OCI-LY3 (cell line): Measurements from ENCODE around the gene DUSP1.

Experiments
- H2AFZ ChIP-seq: fragments of 200-600, 300-600 bp; shearing (Covaris generic); 2 replicates; pipeline ENCODE4 v1.6.0; 2014; ENCODE audit warnings: antibody characterized with exemption, low read depth, low read length
- H3K27ac ChIP-seq: fragments of 200-600, 300-600 bp; sonication (generic); 2 replicates; pipeline ENCODE4 v1.5.1; 2014; ENCODE audit warnings: mild to moderate bottlenecking, low read length, moderate library complexity, mixed read lengths
- H3K27me3 ChIP-seq: fragments of 200-600, 300-600 bp; sonication (generic); 2 replicates; pipeline ENCODE4 v1.6.1; 2014; ENCODE audit warnings: low read depth, low read length, mixed read lengths
- H3K36me3 ChIP-seq: fragments of 200-600, 300-600 bp; sonication (generic); replicated peaks from 2 replicates; pipeline ENCODE3; 2014; ENCODE audit warnings: low read depth, low read length, mixed read lengths
- H3K4me1 ChIP-seq: fragments of 300-600, 200-600 bp; sonication (generic); 2 replicates; pipeline ENCODE4 v1.6.1; 2014; ENCODE audit warnings: low read length, mixed read lengths
- H3K4me2 ChIP-seq: fragments of 200-600, 300-600 bp; sonication (generic); 2 replicates; pipeline ENCODE4 v1.6.1; 2014; ENCODE audit warnings: low read length, mixed read lengths
- H3K4me3 ChIP-seq: fragments of 300-600, 200-600 bp; sonication (generic); 2 replicates; pipeline ENCODE4 v1.5.1; 2014; ENCODE audit warnings: antibody characterized with exemption, mild to moderate bottlenecking, low read length, moderate library complexity
- H3K79me2 ChIP-seq: fragments of 300-600, 200-600 bp; shearing (Covaris generic); 2 replicates; pipeline ENCODE4 v1.6.1; 2014; ENCODE audit warnings: mild to moderate bottlenecking, low read length, mixed read lengths
- H3K9ac ChIP-seq: fragments of 300-600, 200-600 bp; shearing (Covaris generic); 2 replicates; pipeline ENCODE4 v1.6.0; 2014; ENCODE audit warnings: mild to moderate bottlenecking, low read length, moderate library complexity
- H3K9me3 ChIP-seq: fragments of 200-600, 300-600 bp; shearing (Covaris generic); 2 replicates; pipeline ENCODE4 v1.6.1; 2014; ENCODE audit warnings: low read length, mixed read lengths; ENCODE audit not compliant: insufficient read depth
- H4K20me1 ChIP-seq: fragments of 200-600, 300-600 bp; sonication (generic); 2 replicates; pipeline ENCODE4 v1.6.1; 2016; ENCODE audit warnings: low read length, mixed read lengths; ENCODE audit not compliant: insufficient read depth
- EZH2phosphoT487 ChIP-seq: fragments of 200-600 bp; shearing (Covaris generic); IDR thresholded peaks from 2 replicates; pipeline ENCODE4 v1.6.1; 2018; ENCODE audit warnings: antibody characterized with exemption, mixed run types, low read depth
- TF ChIP-seq, protein P1 (sequence below): fragments of 200-600, 300-600 bp; sonication (generic); IDR thresholded peaks from 2 replicates; pipeline ENCODE4 v1.5.1; 2014; ENCODE audit warnings: antibody characterized with exemption, low read length, low read depth

DUSP1 gene

GRCh38 chr5:172805018-172805683 lies 34.2 kb upstream of the DUSP1 start:
- H3K36me3 ChIP-seq = no peaks in the 10 kb centered on the region
- H3K27me3 ChIP-seq = no peaks in the 10 kb centered on the region
- no peak overlapping the region for H2AFZ ChIP-seq
- peaks cover 14% of the 10 kb centered on the region for H3K4me1 ChIP-seq
- no peak overlapping the region for H3K27ac ChIP-seq
- H3K9me3 ChIP-seq = no peaks in the 10 kb centered on the region
- TF ChIP-seq, protein P1, sequence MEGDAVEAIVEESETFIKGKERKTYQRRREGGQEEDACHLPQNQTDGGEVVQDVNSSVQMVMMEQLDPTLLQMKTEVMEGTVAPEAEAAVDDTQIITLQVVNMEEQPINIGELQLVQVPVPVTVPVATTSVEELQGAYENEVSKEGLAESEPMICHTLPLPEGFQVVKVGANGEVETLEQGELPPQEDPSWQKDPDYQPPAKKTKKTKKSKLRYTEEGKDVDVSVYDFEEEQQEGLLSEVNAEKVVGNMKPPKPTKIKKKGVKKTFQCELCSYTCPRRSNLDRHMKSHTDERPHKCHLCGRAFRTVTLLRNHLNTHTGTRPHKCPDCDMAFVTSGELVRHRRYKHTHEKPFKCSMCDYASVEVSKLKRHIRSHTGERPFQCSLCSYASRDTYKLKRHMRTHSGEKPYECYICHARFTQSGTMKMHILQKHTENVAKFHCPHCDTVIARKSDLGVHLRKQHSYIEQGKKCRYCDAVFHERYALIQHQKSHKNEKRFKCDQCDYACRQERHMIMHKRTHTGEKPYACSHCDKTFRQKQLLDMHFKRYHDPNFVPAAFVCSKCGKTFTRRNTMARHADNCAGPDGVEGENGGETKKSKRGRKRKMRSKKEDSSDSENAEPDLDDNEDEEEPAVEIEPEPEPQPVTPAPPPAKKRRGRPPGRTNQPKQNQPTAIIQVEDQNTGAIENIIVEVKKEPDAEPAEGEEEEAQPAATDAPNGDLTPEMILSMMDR = no peak
- no peak for TF ChIP-seq EZH2phosphoT487
- H4K20me1 ChIP-seq = no peaks in the 10 kb centered on the region
- H3K9ac ChIP-seq = no peak overlapping the region
- no peak overlapping the region for H3K4me3 ChIP-seq
- H3K79me2 ChIP-seq = no peaks in the 10 kb centered on the region
- no peak overlapping the region for H3K4me2 ChIP-seq

DNA sequence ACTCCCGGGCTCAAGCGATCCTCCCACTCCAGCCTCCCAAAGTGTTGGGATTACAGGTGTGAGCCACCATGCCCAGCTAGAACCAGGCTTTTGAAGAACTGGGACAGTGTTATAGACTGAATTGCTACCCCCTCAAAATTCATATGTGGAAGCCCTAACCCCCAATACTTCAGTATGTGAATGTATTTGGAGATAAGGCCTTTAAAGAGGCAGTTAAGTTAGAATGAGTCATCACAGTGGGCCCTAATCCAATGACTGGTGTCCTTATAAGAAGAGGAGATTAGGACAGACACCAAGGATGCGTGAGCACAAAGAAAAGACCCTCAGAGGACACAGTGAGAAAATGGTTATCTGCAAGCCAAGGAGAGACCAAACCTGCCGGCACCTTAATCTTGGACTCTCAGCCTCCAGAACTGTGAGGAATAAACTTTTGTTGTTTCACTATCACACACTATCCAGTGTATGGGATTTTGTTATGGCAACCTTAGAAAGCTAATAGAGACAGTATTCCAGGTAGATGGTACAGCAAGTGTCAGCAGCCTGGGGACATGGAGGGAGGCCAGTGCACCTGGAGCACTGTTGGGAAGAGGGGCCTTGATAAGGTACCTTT lies 31.7 kb upstream of the DUSP1 start:
- Histone ChIP-seq H3K4me2 (no peak overlapping the region), H3K36me3 (no peaks in the 10 kb centered on the region), H3K9ac (no peak overlapping the region), H3K79me2 (no peaks in the 10 kb centered on the region), H3K4me1 (peaks cover 22% of the 10 kb centered on the region), H2AFZ (no peak overlapping the region), H4K20me1 (no peaks in the 10 kb centered on the region), H3K9me3 (no peaks in the 10 kb centered on the region), H3K27ac (no peak overlapping the region), H3K27me3 (no peaks in the 10 kb centered on the region), H3K4me3 (no peak overlapping the region)
- TF ChIP-seq EZH2phosphoT487 = no peak
- TF ChIP-seq, protein P1 = no peak

DNA sequence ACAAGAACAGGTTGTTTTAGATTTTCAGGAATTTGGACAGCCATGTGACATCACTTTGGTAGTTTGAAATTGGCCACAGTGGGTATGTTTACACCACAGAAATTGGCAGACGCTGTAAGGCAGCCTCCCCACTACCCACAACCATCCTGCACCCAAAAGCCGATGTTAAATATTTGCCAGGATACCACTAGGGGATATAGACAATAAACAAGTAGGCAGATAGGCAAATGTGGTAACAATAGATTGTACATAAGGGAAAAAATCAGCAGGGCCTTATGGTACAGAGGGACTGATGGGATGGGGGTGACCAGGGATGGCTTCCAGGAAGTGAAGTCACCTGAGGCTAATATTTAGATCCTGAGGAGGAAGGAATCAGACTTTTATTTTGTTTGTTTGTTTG lies 31.1 kb upstream of the DUSP1 start:
- Histone ChIP-seq H3K4me1 (peaks cover 23% of the 10 kb centered on the region), H3K27ac (no peak overlapping the region), H3K27me3 (no peaks in the 10 kb centered on the region), H3K79me2 (no peaks in the 10 kb centered on the region), H3K4me2 (no peak overlapping the region), H3K36me3 (no peaks in the 10 kb centered on the region), H3K9ac (no peak overlapping the region), H3K4me3 (no peak overlapping the region), H3K9me3 (no peaks in the 10 kb centered on the region), H4K20me1 (no peaks in the 10 kb centered on the region), H2AFZ (no peak overlapping the region)
- TF ChIP-seq EZH2phosphoT487 = no peak
- TF ChIP-seq, protein P1 = no peak

- Histone ChIP-seq H4K20me1 (no peaks in the 10 kb centered on the region), H3K4me3 (no peak overlapping the region), H3K9ac (no peak overlapping the region), H3K36me3 (no peaks in the 10 kb centered on the region), H3K27ac (no peak overlapping the region), H3K79me2 (no peaks in the 10 kb centered on the region), H3K4me2 (no peak overlapping the region), H3K9me3 (no peaks in the 10 kb centered on the region), H3K27me3 (no peaks in the 10 kb centered on the region), H2AFZ (no peak overlapping the region), H3K4me1 (peaks cover 20% of the 10 kb centered on the region)
- TF ChIP-seq, protein P1 = no peak
- no peak for TF ChIP-seq EZH2phosphoT487
Observed at GRCh38 chr5:172801179-172801671, 30.2 kb upstream of the DUSP1 start.
